ENCODE results near the gene GCAT.

Gene GCAT

GRCh38 chr22:37806409-37807333 is 1.1 kb upstream of the GCAT start:
- H3K4me3 ChIP-seq, result peak overlapping the region; percentile 40 to 63 (median 52)
- H3K27ac ChIP-seq, result peak overlapping the region in 13 of 21 experiments; percentile 3 to 97 (median 78)

- Histone ChIP-seq H3K27ac (peak overlapping the region in 9 of 21 experiments; percentile 3 to 60 (median 14)), H3K4me3 (peak overlapping the region; percentile 40 to 63 (median 52))
Observed at GRCh38 chr22:37808294-37808657, 542 bp downstream of the GCAT start.

GRCh38 chr22:37809672-37810333 is 2.1 kb downstream of the GCAT start:
- Histone ChIP-seq H3K4me3 (no peak overlapping the region), H3K27ac (no peak overlapping the region)

- H3K27ac ChIP-seq, result no peak overlapping the region
Observed at GRCh38 chr22:37811867-37812266, 4.1 kb downstream of the GCAT start.

GRCh38 chr22:37812869-37813678 is 5.3 kb downstream of the GCAT start:
- no peak overlapping the region for H3K4me3 ChIP-seq
- H3K27ac ChIP-seq, result no peak overlapping the region

More at GRCh38 chr22:37811867-37812266, 4.1 kb downstream of the GCAT start:
- H3K4me3 ChIP-seq, result no peak overlapping the region

- Histone ChIP-seq H3K27ac (no peak overlapping the region), H3K4me3 (no peak overlapping the region)
Observed at GRCh38 chr22:37815593-37815992, 7.9 kb downstream of the GCAT start.

- H3K4me3 ChIP-seq, result no peak overlapping the region
- no peak overlapping the region for H3K27ac ChIP-seq
Observed at GRCh38 chr22:37816543-37817180, 8.9 kb downstream of the GCAT start.

- Histone ChIP-seq H3K4me3 (peak overlapping the region in 6 of 7 experiments; percentile 16 to 36 (median 28)), H3K27ac (no peak overlapping the region)
Observed at GRCh38 chr22:37817705-37818408, 10.1 kb downstream of the GCAT start.

- Histone ChIP-seq H3K27ac (no peak overlapping the region), H3K4me3 (peak overlapping the region in 6 of 7 experiments; percentile 14 to 36 (median 28))
Observed at GRCh38 chr22:37818409-37819104, 10.8 kb downstream of the GCAT start.

- peak overlapping the region in 5 of 7 experiments; percentile 14 to 36 (median 32) for H3K4me3 ChIP-seq
- H3K27ac ChIP-seq, result no peak overlapping the region
Observed at GRCh38 chr22:37819105-37819433, 11.3 kb downstream of the GCAT start.

GRCh38 chr22:37820350-37820749 is 12.6 kb downstream of the GCAT start:
- Histone ChIP-seq H3K27ac (no peak overlapping the region), H3K4me3 (no peak overlapping the region)

- Histone ChIP-seq H3K27ac (no peak overlapping the region), H3K4me3 (no peak overlapping the region)
Observed at GRCh38 chr22:37822079-37822833, 14.5 kb downstream of the GCAT start.

- H3K4me3 ChIP-seq, result peak within 1 kb of the TSS in 1 of 7 experiments; percentile 17
- no peak within 1 kb of the TSS for H3K27ac ChIP-seq
Observed at GRCh38 chr22:37823134-37823985, 15.6 kb downstream of the GCAT start, which contains the start of gene GALR3. TSS of gene GALR3 (plus strand) at chr22:37823382. CDS start at chr22:37823407, 25 bp downstream.

GRCh38 chr22:37824674-37825641 is 17.2 kb downstream of the GCAT start:
- Histone ChIP-seq H3K27ac (no peak overlapping the region), H3K4me3 (peak overlapping the region in 5 of 7 experiments; percentile 17 to 37 (median 25))

- Histone ChIP-seq H3K27ac (no peak overlapping the region), H3K4me3 (no peak overlapping the region)
Observed at GRCh38 chr22:37827056-37827455, 19.3 kb downstream of the GCAT start.

All from skin epidermis (tissue), 12 donors.